Fibroblast of gingiva (primary cell): ENCODE data around the gene PELI2.

ENCODE experiments used
- DNase-seq: peaks from one replicate; pipeline ENCODE4 v3.0.0-alpha.2; 2011; ENCODE audit warnings: low read depth

PELI2 gene

GRCh38 chr14:56299306-56299984 lies 181.2 kb downstream of the PELI2 start:
- no peak for DNase-seq

GRCh38 chr14:56300495-56300894 lies 182.3 kb downstream of the PELI2 start:
- no peak for DNase-seq

GRCh38 chr14:56304456-56304855 lies 186.2 kb downstream of the PELI2 start:
- DNase-seq: no peak

- DNase-seq: no peak
These were observed 191.0 kb downstream of the PELI2 start for GRCh38 chr14:56309198-56309597.

- peak; percentile 23 for DNase-seq
These were observed 192.4 kb downstream of the PELI2 start for GRCh38 chr14:56310643-56311042.

- DNase-seq: no peak
These were observed 195.6 kb downstream of the PELI2 start for GRCh38 chr14:56313789-56314188.

- no peak for DNase-seq
These were observed 200.3 kb downstream of the PELI2 start for GRCh38 chr14:56318393-56319115.

GRCh38 chr14:56321861-56322260 lies 203.7 kb downstream of the PELI2 start:
- DNase-seq: no peak

- peak; percentile 56 for DNase-seq
These were observed 204.3 kb downstream of the PELI2 start for GRCh38 chr14:56322531-56322930.

GRCh38 chr14:56324454-56324853 lies 206.2 kb downstream of the PELI2 start:
- DNase-seq: no peak

- peak; percentile 63 for DNase-seq
These were observed 206.9 kb downstream of the PELI2 start for GRCh38 chr14:56324856-56325699.

GRCh38 chr14:56328021-56328420 lies 209.8 kb downstream of the PELI2 start:
- DNase-seq: no peak

- DNase-seq: no peak
These were observed 213.5 kb downstream of the PELI2 start for GRCh38 chr14:56331592-56332216.

- peak; percentile 70 for DNase-seq
These were observed 215.4 kb downstream of the PELI2 start for GRCh38 chr14:56333359-56334292.

- no peak for DNase-seq
These were observed 216.2 kb downstream of the PELI2 start for GRCh38 chr14:56334458-56334857.

- DNase-seq: no peak
These were observed 220.5 kb downstream of the PELI2 start for GRCh38 chr14:56338674-56339073.

- DNase-seq: peak; percentile 95
These were observed 221.9 kb downstream of the PELI2 start for GRCh38 chr14:56339855-56340701.

GRCh38 chr14:56340932-56341331 lies 222.7 kb downstream of the PELI2 start:
- no peak for DNase-seq

GRCh38 chr14:56341766-56342493 lies 223.7 kb downstream of the PELI2 start:
- DNase-seq: peak; percentile 49
